HUES6 (cell line): Measurements from ENCODE around the gene GDI1.

Experiments
- H3K27ac ChIP-seq: 2 replicates; pipeline ENCODE4 v1.7.0; 2013; ENCODE audit warnings: low read depth, mild to moderate bottlenecking, low read length, inconsistent platforms
- H3K27me3 ChIP-seq: 2 replicates; pipeline ENCODE4 v1.6.1; 2013; ENCODE audit warnings: low read length; ENCODE audit not compliant: control insufficient read depth, insufficient read depth
- H3K36me3 ChIP-seq: 2 replicates; pipeline ENCODE4 v1.6.1; 2013; ENCODE audit warnings: low read length; ENCODE audit not compliant: control insufficient read depth, insufficient read depth
- H3K4me1 ChIP-seq: 2 replicates; pipeline ENCODE4 v1.6.1; 2013; ENCODE audit warnings: low read length; ENCODE audit not compliant: control insufficient read depth, insufficient read depth
- H3K4me3 ChIP-seq: 2 replicates; pipeline ENCODE4 v1.5.1; 2013; ENCODE audit warnings: low read depth, low read length
- H3K9ac ChIP-seq: one replicate; pipeline ENCODE4 v1.6.1; 2013; ENCODE audit warnings: mild to moderate bottlenecking, low read length
- H3K9me3 ChIP-seq: 2 replicates; pipeline ENCODE4 v1.6.1; 2013; ENCODE audit warnings: low read depth, low read length; ENCODE audit not compliant: control insufficient read depth, insufficient read depth

Gene GDI1

DNA sequence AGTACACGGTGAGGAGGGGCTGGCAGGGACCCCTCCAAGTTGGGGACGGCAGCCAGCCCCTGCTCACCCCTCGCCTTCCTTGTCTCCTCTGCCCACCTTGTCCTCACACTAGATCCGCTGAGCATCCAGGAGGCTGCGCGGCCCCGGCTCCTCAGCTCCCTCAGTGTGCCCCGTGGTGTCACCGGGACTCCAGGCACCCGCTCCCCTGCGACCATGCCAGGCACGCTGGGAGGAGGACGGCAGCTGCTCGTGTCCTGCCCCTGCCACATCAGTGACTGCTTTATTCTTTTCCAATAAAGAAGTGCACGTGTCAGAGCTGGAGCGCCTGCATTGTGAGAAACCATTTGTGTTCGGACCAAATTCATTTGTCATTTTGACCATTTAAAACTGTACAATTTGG lies 13.4 kb downstream of the GDI1 start:
- no peak overlapping the region for H3K27ac ChIP-seq
- no peak overlapping the region for H3K9ac ChIP-seq
- H3K4me1 ChIP-seq = no peaks in the 10 kb centered on the region
- peaks cover 55% of the 10 kb centered on the region for H3K36me3 ChIP-seq
- no peak overlapping the region for H3K4me3 ChIP-seq
- no peaks in the 10 kb centered on the region for H3K27me3 ChIP-seq
- H3K9me3 ChIP-seq = peaks cover 24% of the 10 kb centered on the region; the same call in 1 of the 2 replicates

DNA sequence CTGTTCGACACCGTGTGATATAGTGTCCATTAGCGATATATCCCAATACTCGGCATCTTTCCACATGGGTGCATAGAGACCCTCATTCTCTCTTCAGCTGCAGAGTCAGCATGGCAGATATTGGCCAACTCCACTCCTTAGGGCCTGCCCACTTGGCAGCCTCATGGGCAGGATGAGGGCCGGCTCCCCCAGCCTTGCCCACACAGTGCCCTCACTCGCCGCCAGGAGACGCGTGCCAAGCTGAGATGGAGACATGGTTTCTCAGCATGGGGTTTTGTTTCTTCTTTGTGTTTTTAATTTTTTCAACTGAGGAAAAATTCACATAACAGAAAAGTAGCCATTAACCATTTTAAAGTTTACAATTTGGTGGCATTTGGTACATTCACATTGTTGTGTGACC lies 15.9 kb downstream of the GDI1 start:
- H3K9me3 ChIP-seq = peaks cover 14% of the 10 kb centered on the region; the same call in 1 of the 2 replicates
- H3K9ac ChIP-seq = no peak overlapping the region
- no peaks in the 10 kb centered on the region for H3K27me3 ChIP-seq
- no peak overlapping the region for H3K4me3 ChIP-seq
- peaks cover 35% of the 10 kb centered on the region for H3K36me3 ChIP-seq
- no peaks in the 10 kb centered on the region for H3K4me1 ChIP-seq
- H3K27ac ChIP-seq = no peak overlapping the region

DNA sequence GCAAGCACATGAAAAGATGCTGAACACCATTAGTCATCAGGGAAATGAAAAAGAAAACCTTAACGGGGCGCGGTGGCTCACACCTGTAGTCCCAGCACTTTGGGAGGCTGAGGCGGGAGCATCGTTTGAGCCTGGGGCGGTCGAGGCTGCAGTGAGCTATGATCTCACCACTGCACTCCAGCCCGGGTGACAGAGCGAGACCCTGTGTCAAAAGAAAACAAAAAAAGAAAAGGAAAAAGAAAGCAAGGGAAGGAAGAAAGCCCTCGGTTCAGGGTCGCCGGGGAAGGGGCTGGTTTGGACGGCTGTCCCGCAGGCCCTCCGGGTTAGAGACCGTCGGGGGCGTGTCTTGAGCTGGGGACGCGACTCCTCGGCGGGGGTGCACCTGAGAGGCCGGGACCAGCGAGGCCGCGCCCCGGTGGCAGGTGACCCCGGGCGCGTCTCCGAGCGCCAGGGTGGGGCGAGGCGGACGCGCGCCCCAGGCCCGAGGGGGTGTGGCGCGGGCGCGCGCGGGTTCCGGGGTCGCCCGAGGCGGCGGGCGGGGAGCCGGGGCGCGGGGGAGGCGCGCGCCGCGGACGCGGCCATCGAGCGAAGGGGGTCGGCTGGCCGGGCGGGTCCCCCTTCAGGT lies 20.6 kb downstream of the GDI1 start:
- H3K4me3 ChIP-seq = peak overlapping the region; percentile 51
- peak overlapping the region; percentile 75 for H3K9ac ChIP-seq
- peaks cover 24% of the 10 kb centered on the region; the same call in 1 of the 2 replicates for H3K9me3 ChIP-seq
- H3K27ac ChIP-seq = no peak overlapping the region
- H3K4me1 ChIP-seq = peaks cover 3% of the 10 kb centered on the region; the same call in 1 of the 2 replicates
- peaks cover 18% of the 10 kb centered on the region for H3K36me3 ChIP-seq
- H3K27me3 ChIP-seq = no peaks in the 10 kb centered on the region

DNA sequence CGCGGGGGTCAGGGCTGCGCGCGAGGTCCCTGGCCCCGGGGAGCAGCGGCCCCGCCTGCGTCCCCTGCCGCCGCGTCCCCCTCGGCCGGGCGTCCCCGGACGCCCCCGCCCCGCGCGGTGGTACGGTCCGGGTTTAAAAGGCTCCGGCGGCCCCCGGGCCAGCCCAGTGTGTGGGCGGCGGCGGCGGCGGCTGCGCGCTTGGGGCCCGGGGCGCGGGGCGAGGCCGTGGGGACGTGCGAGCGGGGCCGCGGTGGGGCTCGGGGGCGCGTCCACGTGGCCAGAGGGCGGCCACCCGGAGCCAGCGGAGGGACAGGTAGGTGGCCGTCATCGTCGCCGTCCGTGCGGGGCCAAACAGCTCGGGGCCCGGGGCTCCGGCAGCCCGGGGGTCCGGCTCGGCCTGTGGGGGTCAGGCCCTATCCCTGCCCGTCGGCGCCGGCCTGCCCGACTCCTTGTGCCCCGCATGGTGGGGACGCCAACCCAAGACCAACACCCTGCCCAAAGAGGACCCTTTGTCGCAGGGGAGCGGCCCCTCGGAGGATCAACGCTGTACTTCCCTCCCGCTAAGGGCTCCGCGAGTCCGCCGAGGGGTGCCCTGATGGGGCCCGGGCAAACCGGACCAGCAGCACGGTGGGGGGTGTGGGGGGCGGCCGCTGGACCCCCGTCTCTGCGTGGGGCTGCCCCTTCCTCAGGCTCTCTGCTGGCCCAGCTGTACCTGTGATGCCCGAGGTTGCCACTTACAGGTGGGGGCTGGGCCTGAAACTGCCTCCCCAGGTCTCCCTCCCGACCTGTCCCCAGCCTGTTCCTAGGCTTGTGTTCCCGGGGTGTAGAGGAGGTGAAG lies 21.4 kb downstream of the GDI1 start, which contains the start of gene PLXNA3:
Gene PLXNA3, plus strand, starts transcription at position 166 of the 838 bp plus-strand sequence. CDS start 1,903 bp downstream, outside the sequence.
- Histone ChIP-seq H3K27me3 (no peaks in the 10 kb centered on the region), H3K9ac (peak within 1 kb of the TSS; percentile 75), H3K4me3 (peak within 1 kb of the TSS; percentile 75), H3K36me3 (peaks cover 23% of the 10 kb centered on the region), H3K4me1 (peaks cover 3% of the 10 kb centered on the region; the same call in 1 of the 2 replicates), H3K27ac (no peak within 1 kb of the TSS), H3K9me3 (peaks cover 24% of the 10 kb centered on the region; the same call in 1 of the 2 replicates)

DNA sequence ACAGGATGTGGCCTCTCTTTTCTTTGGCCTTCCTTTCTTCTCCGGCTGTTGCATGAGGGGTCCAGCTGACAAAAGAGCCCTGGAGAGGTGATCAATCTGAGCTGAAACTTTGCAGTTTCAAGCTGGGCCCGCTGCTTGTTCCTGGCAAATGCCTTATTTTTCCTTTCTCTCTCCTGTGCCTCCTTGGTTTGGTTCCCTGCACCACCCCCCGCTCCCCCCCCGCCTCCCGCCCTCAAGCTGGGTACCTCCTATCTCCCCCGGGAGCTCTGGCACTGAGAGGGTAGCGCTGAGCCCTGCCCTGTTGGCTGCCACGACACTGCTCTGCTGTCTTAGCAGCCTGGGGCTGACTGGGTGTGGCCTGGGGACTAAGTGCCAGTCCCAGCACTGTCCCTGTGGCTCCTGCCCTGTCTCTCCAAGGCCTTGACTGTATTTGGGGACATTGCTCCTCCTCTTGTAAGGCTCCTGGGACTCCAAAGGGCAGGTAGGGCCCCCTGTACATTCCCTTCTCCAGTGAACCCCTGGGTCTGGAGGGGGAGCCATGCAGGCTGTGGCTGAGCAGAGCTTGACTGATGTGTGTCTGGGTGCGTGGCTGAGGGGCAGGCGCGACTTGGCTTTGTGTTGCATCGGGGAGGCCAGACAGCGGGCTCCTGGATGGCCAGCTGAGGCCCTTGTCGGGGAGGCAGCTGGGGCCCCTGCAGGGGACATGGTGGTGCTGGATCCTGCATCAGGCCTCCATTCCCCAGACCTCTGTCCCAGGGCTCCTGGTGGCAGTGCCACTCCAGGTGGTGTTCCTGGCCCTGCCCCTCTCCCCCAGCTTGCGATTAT lies 22.2 kb downstream of the GDI1 start:
- H3K4me1 ChIP-seq = peaks cover 3% of the 10 kb centered on the region; the same call in 1 of the 2 replicates
- H3K9me3 ChIP-seq = peaks cover 24% of the 10 kb centered on the region; the same call in 1 of the 2 replicates
- no peaks in the 10 kb centered on the region for H3K27me3 ChIP-seq
- no peak overlapping the region for H3K27ac ChIP-seq
- peaks cover 28% of the 10 kb centered on the region for H3K36me3 ChIP-seq
- H3K4me3 ChIP-seq = peak overlapping the region; percentile 75
- peak overlapping the region; percentile 63 for H3K9ac ChIP-seq

DNA sequence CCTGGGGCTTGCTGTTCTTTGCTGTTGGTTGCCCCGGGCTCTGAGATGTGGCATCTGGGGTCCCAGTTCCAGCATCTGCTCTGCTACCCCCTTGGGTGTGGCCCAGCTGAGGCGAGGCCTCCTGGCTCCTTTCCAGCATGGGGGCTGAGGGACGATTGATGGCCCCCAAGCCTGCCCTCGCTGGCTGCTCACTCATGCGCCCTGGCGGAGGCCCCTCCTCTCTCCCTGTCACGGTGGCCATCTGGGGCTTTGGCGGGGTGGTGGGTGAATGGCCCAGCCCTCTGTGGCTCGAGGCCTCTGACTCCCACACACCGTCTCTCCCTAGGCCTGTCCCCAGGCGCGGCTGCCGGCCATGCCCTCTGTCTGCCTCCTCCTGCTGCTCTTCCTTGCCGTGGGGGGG lies 22.9 kb downstream of the GDI1 start:
- H3K36me3 ChIP-seq = peaks cover 33% of the 10 kb centered on the region
- H3K4me1 ChIP-seq = peaks cover 3% of the 10 kb centered on the region; the same call in 1 of the 2 replicates
- H3K4me3 ChIP-seq = no peak overlapping the region; the same call in 1 of the 2 replicates
- H3K27me3 ChIP-seq = no peaks in the 10 kb centered on the region
- peak overlapping the region; percentile 33 for H3K9ac ChIP-seq
- peaks cover 25% of the 10 kb centered on the region; the same call in 1 of the 2 replicates for H3K9me3 ChIP-seq
- H3K27ac ChIP-seq = no peak overlapping the region

DNA sequence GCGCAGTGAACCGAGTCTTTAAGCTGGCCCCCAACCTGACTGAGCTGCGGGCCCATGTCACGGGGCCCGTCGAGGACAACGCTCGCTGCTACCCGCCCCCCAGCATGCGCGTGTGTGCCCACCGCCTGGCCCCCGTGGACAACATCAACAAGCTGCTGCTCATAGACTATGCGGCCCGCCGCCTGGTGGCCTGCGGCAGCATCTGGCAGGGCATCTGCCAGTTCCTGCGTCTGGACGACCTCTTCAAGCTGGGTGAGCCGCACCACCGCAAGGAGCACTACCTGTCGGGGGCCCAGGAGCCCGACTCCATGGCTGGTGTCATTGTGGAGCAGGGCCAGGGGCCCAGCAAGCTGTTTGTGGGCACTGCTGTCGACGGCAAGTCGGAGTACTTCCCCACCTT lies 23.4 kb downstream of the GDI1 start:
- H3K27ac ChIP-seq = no peak overlapping the region
- H3K27me3 ChIP-seq = no peaks in the 10 kb centered on the region
- H3K4me1 ChIP-seq = peaks cover 3% of the 10 kb centered on the region; the same call in 1 of the 2 replicates
- peaks cover 25% of the 10 kb centered on the region; the same call in 1 of the 2 replicates for H3K9me3 ChIP-seq
- peaks cover 38% of the 10 kb centered on the region for H3K36me3 ChIP-seq
- no peak overlapping the region for H3K4me3 ChIP-seq
- peak overlapping the region; percentile 33 for H3K9ac ChIP-seq

DNA sequence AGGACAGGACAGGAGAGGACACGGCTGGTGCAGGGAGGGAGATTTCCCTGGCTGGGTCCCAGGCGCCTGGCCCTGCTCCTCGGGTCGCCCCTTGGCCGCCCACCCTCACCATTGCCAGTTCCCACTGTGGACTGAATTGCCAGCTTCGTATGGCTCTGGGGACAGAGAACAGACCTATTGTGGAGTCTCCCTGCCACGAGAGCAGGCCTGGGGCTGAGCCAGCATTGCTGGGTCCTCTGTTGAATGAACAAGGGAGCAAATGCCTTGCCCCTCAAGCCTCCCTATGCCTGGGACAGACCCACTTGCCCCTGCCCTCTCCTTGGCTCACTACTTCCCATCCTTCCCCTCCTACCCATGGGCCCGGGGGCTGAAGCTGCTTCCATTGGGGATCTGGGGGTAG lies 25.4 kb downstream of the GDI1 start:
- H3K9me3 ChIP-seq = peaks cover 30% of the 10 kb centered on the region; the same call in 1 of the 2 replicates

DNA sequence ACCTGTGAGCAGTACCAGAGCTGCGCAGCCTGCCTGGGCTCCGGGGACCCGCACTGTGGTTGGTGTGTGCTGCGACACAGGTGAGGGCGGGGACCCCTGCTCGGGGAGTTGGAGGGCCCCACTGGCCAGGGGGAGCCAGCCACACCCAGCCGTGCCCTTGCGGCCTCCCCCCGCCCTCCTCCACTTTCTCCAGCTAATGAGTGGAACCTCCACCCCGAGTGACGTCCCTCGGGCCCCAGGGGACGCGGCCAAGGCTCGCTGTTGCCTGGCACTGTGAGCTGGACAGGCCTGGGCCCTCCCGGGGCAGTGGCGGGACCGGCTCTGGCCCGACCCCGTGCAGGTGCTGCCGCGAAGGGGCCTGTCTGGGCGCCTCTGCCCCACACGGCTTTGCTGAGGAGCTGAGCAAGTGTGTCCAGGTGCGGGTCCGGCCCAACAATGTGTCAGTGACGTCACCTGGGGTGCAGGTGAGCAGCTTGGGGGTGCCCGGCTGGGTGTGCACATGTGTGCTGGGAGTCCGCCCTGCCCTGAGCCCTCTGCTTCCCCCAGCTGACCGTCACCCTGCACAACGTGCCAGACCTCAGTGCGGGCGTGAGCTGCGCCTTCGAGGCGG lies 26.8 kb downstream of the GDI1 start:
- H3K9ac ChIP-seq = no peak overlapping the region
- peaks cover 3% of the 10 kb centered on the region; the same call in 1 of the 2 replicates for H3K4me1 ChIP-seq
- H3K9me3 ChIP-seq = peaks cover 30% of the 10 kb centered on the region; the same call in 1 of the 2 replicates
- no peak overlapping the region for H3K27ac ChIP-seq
- no peaks in the 10 kb centered on the region for H3K27me3 ChIP-seq
- H3K4me3 ChIP-seq = no peak overlapping the region
- H3K36me3 ChIP-seq = peaks cover 68% of the 10 kb centered on the region

More for the DNA sequence above, 25.4 kb downstream of the GDI1 start:
- Histone ChIP-seq H3K27ac (no peak overlapping the region), H3K36me3 (peaks cover 56% of the 10 kb centered on the region), H3K27me3 (no peaks in the 10 kb centered on the region), H3K4me3 (no peak overlapping the region), H3K4me1 (peaks cover 3% of the 10 kb centered on the region; the same call in 1 of the 2 replicates), H3K9ac (no peak overlapping the region)

DNA sequence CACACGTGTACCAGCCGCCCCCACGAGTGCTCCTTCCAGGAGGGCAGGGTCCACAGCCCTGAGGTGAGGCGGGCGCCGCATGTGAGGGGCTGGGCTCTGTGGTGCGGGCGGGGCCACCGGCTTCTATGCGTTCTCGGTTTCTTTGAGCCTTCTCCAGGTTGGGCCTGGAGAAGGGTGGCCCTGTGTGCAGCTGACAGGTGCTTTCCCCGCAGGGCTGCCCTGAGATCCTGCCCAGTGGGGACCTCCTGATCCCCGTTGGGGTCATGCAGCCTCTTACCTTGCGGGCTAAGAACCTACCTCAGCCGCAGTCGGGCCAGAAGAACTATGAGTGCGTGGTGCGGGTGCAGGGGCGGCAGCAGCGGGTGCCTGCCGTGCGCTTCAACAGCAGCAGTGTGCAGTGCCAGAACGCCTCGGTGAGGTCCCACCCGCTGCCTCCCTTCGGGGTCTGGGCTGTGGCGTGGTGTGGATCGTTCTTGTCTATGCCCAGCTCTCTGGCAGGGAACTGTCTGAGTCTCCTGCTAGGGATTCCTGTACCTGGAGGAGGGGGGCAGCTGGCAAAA lies 27.9 kb downstream of the GDI1 start:
- peaks cover 41% of the 10 kb centered on the region; the same call in 1 of the 2 replicates for H3K9me3 ChIP-seq
- H3K36me3 ChIP-seq = peaks cover 80% of the 10 kb centered on the region
- H3K4me3 ChIP-seq = no peak overlapping the region
- H3K27me3 ChIP-seq = no peaks in the 10 kb centered on the region
- H3K27ac ChIP-seq = no peak overlapping the region
- H3K4me1 ChIP-seq = no peaks in the 10 kb centered on the region; the same call in 1 of the 2 replicates
- no peak overlapping the region for H3K9ac ChIP-seq
